Thoracic aorta (tissue), 2 donors: ENCODE measurements around the gene FTO. TPM values are rescaled to one million over a fixed set of nuclear protein-coding genes. Genes with fewer than 3 reads are reported as not detected.

ENCODE experiments used
- ATAC-seq: fragments of 150-250 bp; one replicate; pipeline ENCODE4 v1.8.0; 2017; ENCODE audit warnings: low read depth; ENCODE audit not compliant: insufficient number of reproducible peaks, low FRiP score
- DNase-seq: peaks from one replicate; pipeline ENCODE4 v3.0.0-alpha.2; 2020; ENCODE audit warnings: low spot score
- H3K27ac ChIP-seq, 2 donors: fragments of 200-600 bp; sonication (generic); 1 replicate in 1 of 2; 2 replicates in 1 of 2; pipeline ENCODE4 v1.5.1; 2016; ENCODE audit warnings: mild to moderate bottlenecking in 2 of 2, moderate library complexity in 2 of 2
- H3K27me3 ChIP-seq: fragments of 200-600 bp; sonication (generic); replicated peaks from 2 replicates; pipeline ENCODE4 v1.6.0; 2016; ENCODE audit warnings: mild to moderate bottlenecking; ENCODE audit not compliant: insufficient read depth
- H3K36me3 ChIP-seq: fragments of 200-600 bp; sonication (generic); one replicate; pipeline ENCODE4 v1.5.1; 2016
- H3K4me1 ChIP-seq, 2 donors: fragments of 200-600 bp; sonication (generic); 1 replicate in 1 of 2; 2 replicates in 1 of 2; pipeline versions ENCODE4 v1.5.1 to v1.6.0; 2016; ENCODE audit warnings: low read depth in 2 of 2, mild to moderate bottlenecking in 1 of 2; ENCODE audit not compliant: control insufficient read depth in 1 of 2
- H3K4me3 ChIP-seq: fragments of 200-600 bp; sonication (generic); 2 replicates; pipeline ENCODE4 v1.5.1; 2016; ENCODE audit warnings: mild to moderate bottlenecking
- H3K9me3 ChIP-seq: fragments of 200-600 bp; sonication (generic); 2 replicates; pipeline ENCODE4 v1.5.1; 2016
- CTCF ChIP-seq: fragments of 200-600 bp; sonication (generic); IDR thresholded peaks from one replicate; pipeline ENCODE4 v1.5.1; 2019; ENCODE audit warnings: antibody characterized with exemption
- total RNA-seq, 2 donors: library from RNA; depleted of rRNA; stranded (reverse); fragments of >200 nt; gene quantifications; one replicate each; pipeline versions ENCODE4 v1.1.0 to v1.2.3, GENCODE V29; 2016

FTO gene
- total RNA-seq, 2 donors from 2014 or later = 99.6 to 103 TPM

GRCh38 chr16:54145881-54146280 is 441.9 kb downstream of the FTO start:
- ATAC-seq (no peak), DNase-seq (no peak)
- Histone ChIP-seq H3K36me3 (no peaks in the 10 kb centered on the region), H3K4me1 (no peaks in the 10 kb centered on the region), H3K4me3 (no peak overlapping the region), H3K9me3 (no peaks in the 10 kb centered on the region), H3K27me3 (no peaks in the 10 kb centered on the region), H3K27ac (no peak overlapping the region)
- TF ChIP-seq CTCF = no peak

- H3K27me3 ChIP-seq = no peaks in the 10 kb centered on the region
- no peaks in the 10 kb centered on the region for H3K9me3 ChIP-seq
- ATAC-seq (no peak), DNase-seq (no peak)
- H3K4me3 ChIP-seq = no peak overlapping the region
- no peak overlapping the region for H3K27ac ChIP-seq
- no peaks in the 10 kb centered on the region for H3K36me3 ChIP-seq
- no peaks in the 10 kb centered on the region for H3K4me1 ChIP-seq
- no peak for TF ChIP-seq CTCF
Measured at GRCh38 chr16:54148974-54149373, 445.0 kb downstream of the FTO start.

- H3K36me3 ChIP-seq = no peaks in the 10 kb centered on the region
- no peaks in the 10 kb centered on the region for H3K27me3 ChIP-seq
- DNase-seq (no peak), ATAC-seq (no peak)
- TF ChIP-seq CTCF = no peak
- no peak overlapping the region for H3K27ac ChIP-seq
- H3K4me3 ChIP-seq = no peak overlapping the region
- H3K4me1 ChIP-seq = no peaks in the 10 kb centered on the region
- H3K9me3 ChIP-seq = no peaks in the 10 kb centered on the region
Measured at GRCh38 chr16:54150861-54151260, 446.9 kb downstream of the FTO start.

- H3K4me1 ChIP-seq = no peaks in the 10 kb centered on the region
- no peaks in the 10 kb centered on the region for H3K27me3 ChIP-seq
- no peaks in the 10 kb centered on the region for H3K9me3 ChIP-seq
- H3K36me3 ChIP-seq = no peaks in the 10 kb centered on the region
- no peak for ATAC-seq
- no peak overlapping the region for H3K4me3 ChIP-seq
- TF ChIP-seq CTCF = no peak
- no peak overlapping the region for H3K27ac ChIP-seq
- DNase-seq = no peak
Measured at GRCh38 chr16:54152362-54153239, 448.6 kb downstream of the FTO start.

- H3K9me3 ChIP-seq = no peaks in the 10 kb centered on the region
- no peaks in the 10 kb centered on the region for H3K36me3 ChIP-seq
- H3K4me3 ChIP-seq = no peak overlapping the region
- DNase-seq (no peak), ATAC-seq (no peak)
- H3K4me1 ChIP-seq = no peaks in the 10 kb centered on the region
- H3K27ac ChIP-seq = no peak overlapping the region
- H3K27me3 ChIP-seq = no peaks in the 10 kb centered on the region
- no peak for TF ChIP-seq CTCF
Measured at GRCh38 chr16:54153240-54153934, 449.4 kb downstream of the FTO start.
